ENCODE results near the gene OSBPL6.

GRCh38 chr2:178333851-178334250 lies 139.5 kb downstream of the OSBPL6 start:
- TF ChIP-seq POLR2A (IDR thresholded peaks at IDR 0.05; ENCODE audit: low read depth) (no peak), CTCF (IDR thresholded peaks at IDR 0.05) (no peak)
